HepG2 (cell line): ENCODE measurements around the gene NSUN2. TPM values are rescaled to one million over a fixed set of nuclear protein-coding genes. Genes with fewer than 3 reads are reported as not detected.

ENCODE experiments used
- ATAC-seq: fragments of 200-7000 bp; cut with Tn5 transposase; 3 replicates; pipeline ENCODE4 v1.9.1; 2020; ENCODE audit warnings: mild to moderate bottlenecking, moderate library complexity
- BruUV-seq: library from RNA; stranded (reverse); fragments of 400-500 nt; replicated peaks from 2 replicates; lab custom pipeline; 2021; lab: Mats Ljungman, UMichigan
- CTCF ChIA-PET: fragments of 300-600 bp; formaldehyde crosslinking; extraction: SDS; loops from one replicate; lab custom pipeline; 2021; ENCODE audit warnings: low total read pairs, inconsistent platforms, low intra/inter-chr PET ratio; lab: Yijun Ruan, JAX
- POLR2A ChIA-PET: fragments of 350-600 bp; sonication (Branson Sonifier 250); formaldehyde crosslinking; loops from one replicate; lab custom pipeline; 2020; ENCODE audit warnings: antibody characterized with exemption, inconsistent platforms; lab: Yijun Ruan, JAX
- DNase-seq: peaks from one replicate; pipeline ENCODE4 v3.0.0-alpha.2; 2015; ENCODE audit warnings: low spot score
- FAIRE-seq: peaks from 3 replicates; lab custom pipeline; 2011; peaks lifted over from hg19 to GRCh38; lab: Jason Lieb, UNC
- H2AFZ ChIP-seq: one replicate; pipeline ENCODE4 v1.6.1; 2011; ENCODE audit warnings: low read length, inconsistent platforms
- H3K27ac ChIP-seq: fragments of 300-600 bp; 3 replicates; pipeline ENCODE4 v1.8.0; 2011; ENCODE audit warnings: mixed run types, mild to moderate bottlenecking, mixed read lengths, low read length, inconsistent platforms; ENCODE audit not compliant: insufficient read depth; ENCODE audit errors: extremely low read length
- H3K27me3 ChIP-seq, 2 experiments: fragments of 200-600 bp in 1 of 2; 2 replicates in 1 of 2; 3 replicates in 1 of 2; pipeline versions ENCODE4 v1.6.0 to v1.8.0; 2011; ENCODE audit warnings: low read length in 2 of 2, mild to moderate bottlenecking in 2 of 2, moderate library complexity in 2 of 2, inconsistent platforms in 1 of 2; ENCODE audit not compliant: insufficient read depth in 2 of 2, control insufficient read depth in 1 of 2
- H3K36me3 ChIP-seq, 2 experiments: fragments of 200-600 bp in 1 of 2; replicated peaks in 1 of 2; 2 replicates in 1 of 2; 3 replicates in 1 of 2; pipeline versions ENCODE4 v1.5.1 to v1.8.0; 2011; ENCODE audit warnings: low read length in 2 of 2, inconsistent platforms in 1 of 2; ENCODE audit not compliant: insufficient read depth in 2 of 2, control insufficient read depth in 1 of 2
- H3K4me1 ChIP-seq: 2 replicates; pipeline ENCODE4 v1.5.1; 2012; ENCODE audit warnings: low read length, inconsistent platforms; ENCODE audit not compliant: insufficient read depth
- H3K4me2 ChIP-seq: 2 replicates; pipeline ENCODE4 v1.6.0; 2011; ENCODE audit warnings: low read depth, low read length, inconsistent platforms
- H3K4me3 ChIP-seq, 3 experiments: fragments of 200-600 bp in 1 of 3; sonication (generic), shearing (Covaris generic) in 1 of 3; replicated peaks in 1 of 3; 2 replicates each; pipeline ENCODE4 v1.5.1; 2011 to 2016; ENCODE audit warnings: low read length in 3 of 3, inconsistent platforms in 2 of 3, low read depth in 2 of 3, mild to moderate bottlenecking in 2 of 3, control low read depth in 1 of 3, mixed read lengths in 1 of 3; ENCODE audit not compliant: insufficient read depth in 1 of 3
- H3K79me2 ChIP-seq: one replicate; pipeline ENCODE4 v1.6.1; 2011; ENCODE audit warnings: low read length, inconsistent platforms; ENCODE audit not compliant: insufficient read depth
- H3K9ac ChIP-seq: 2 replicates; pipeline ENCODE4 v1.6.0; 2011; ENCODE audit warnings: mild to moderate bottlenecking, low read depth, low read length, inconsistent platforms; ENCODE audit not compliant: insufficient read depth
- H3K9me3 ChIP-seq: 2 replicates; pipeline ENCODE4 v1.5.1; 2012; ENCODE audit warnings: mild to moderate bottlenecking, low read length
- H4K20me1 ChIP-seq: 2 replicates; pipeline ENCODE4 v1.6.0; 2011; ENCODE audit warnings: inconsistent platforms, mild to moderate bottlenecking, low read length, moderate library complexity; ENCODE audit not compliant: insufficient read depth
- GATAD2A ChIP-seq: IDR thresholded peaks from 2 replicates; pipeline ENCODE4 v1.6.1; 2016
- KDM3A ChIP-seq: IDR thresholded peaks from 2 replicates; pipeline ENCODE4 v1.6.1; 2018; ENCODE audit warnings: low read depth, missing compliant biosample characterization
- KMT2A ChIP-seq: sonication (generic); formaldehyde crosslinking; IDR thresholded peaks from 2 replicates; pipeline ENCODE4 v1.4.0; 2020; ENCODE audit warnings: missing genetic modification reagents
- MLLT10 ChIP-seq: sonication (generic); formaldehyde crosslinking; IDR thresholded peaks from 2 replicates; pipeline ENCODE4 v1.4.0; 2020; ENCODE audit warnings: missing genetic modification reagents
- REL ChIP-seq: sonication (generic); formaldehyde crosslinking; conservative IDR thresholded peaks from 2 replicates; pipeline ENCODE4 v1.8.0; 2022; ENCODE audit warnings: mild to moderate bottlenecking, missing genetic modification reagents, moderate library complexity
- SOX6 ChIP-seq, 2 experiments: fragments of 450-650 bp in 1 of 2; sonication (generic) in 1 of 2; formaldehyde crosslinking in 1 of 2; IDR thresholded peaks; 2 replicates each; pipeline versions ENCODE4 v1.4.0 to v1.6.1; 2017 to 2020; ENCODE audit warnings: antibody characterized with exemption in 1 of 2, mild to moderate bottlenecking in 1 of 2, missing genetic modification reagents in 1 of 2
- STAT5B ChIP-seq: sonication (generic); formaldehyde crosslinking; IDR thresholded peaks from 2 replicates; pipeline ENCODE4 v1.4.0; 2020; ENCODE audit warnings: missing genetic modification reagents
- ZNF232 ChIP-seq: sonication (generic); formaldehyde crosslinking; IDR thresholded peaks from 2 replicates; pipeline ENCODE4 v1.4.0; 2020; ENCODE audit warnings: missing genetic modification reagents, borderline replicate concordance
- ZNF263 ChIP-seq: sonication (generic); formaldehyde crosslinking; IDR thresholded peaks from 2 replicates; pipeline ENCODE4 v1.4.0; 2020; ENCODE audit warnings: missing genetic modification reagents
- ZNF558 ChIP-seq: sonication (generic); formaldehyde crosslinking; IDR thresholded peaks from 2 replicates; pipeline ENCODE4 v1.9.0; 2022; ENCODE audit warnings: mild to moderate bottlenecking, missing genetic modification reagents, borderline replicate concordance
- ZNF562 ChIP-seq: sonication (generic); formaldehyde crosslinking; IDR thresholded peaks from 2 replicates; pipeline ENCODE4 v1.8.0; 2022; ENCODE audit warnings: missing genetic modification reagents, borderline replicate concordance
- ZNF747 ChIP-seq: sonication (generic); formaldehyde crosslinking; IDR thresholded peaks from 2 replicates; pipeline ENCODE4 v1.8.1; 2023; ENCODE audit warnings: missing genetic modification reagents, mild to moderate bottlenecking, borderline replicate concordance
- ZNF878 ChIP-seq: sonication (generic); formaldehyde crosslinking; IDR thresholded peaks from 2 replicates; pipeline ENCODE4 v1.8.1; 2023; ENCODE audit warnings: mild to moderate bottlenecking, missing genetic modification reagents, moderate library complexity
- WGBS: methylation state at CpG from one replicate; pipeline ENCODE4 v1.1.6; 2017; ENCODE audit warnings: low lambda C conversion rate; 5-methylcytosine and 5-hydroxymethylcytosine counted together
- in situ Hi-C: cut with HindIII; loops from 2 replicates; pipeline ENCODE4 v1.10.0; 2017; ENCODE audit warnings: low pct_unique_long_range_greater_than_20kb; ENCODE audit not compliant: extremely low pct_ligation_motif_present
- intact Hi-C: fragments of 100-400 bp; cut with micrococcal nuclease; formaldehyde crosslinking; loops from one replicate; pipeline ENCODE4 v1.10.0; 2022; ENCODE audit not compliant: unreplicated experiment
- polyA plus RNA-seq, 8 experiments: library from polyadenylated mRNA; depleted of rRNA in 3 of 8; stranded (reverse) in 7 of 8; unstranded in 1 of 8; fragments of >200 nt; fragmentation: Illumina TruSeq in 4 of 8; extraction: Trizol in 4 of 8; gene quantifications; 2 replicates each; pipeline versions ENCODE4 v1.2.1 to v1.2.3, GENCODE V29; 2011 to 2016; ENCODE audit warnings: low read depth in 4 of 8, missing spikeins in 1 of 8, mixed read lengths in 1 of 8; ENCODE audit not compliant: insufficient read depth in 1 of 8
- total RNA-seq, 5 experiments: library from RNA; depleted of rRNA; stranded (reverse); fragments of >200 nt; fragmentation: Illumina TruSeq; extraction: Trizol; gene quantifications; 2 replicates each; pipeline ENCODE4 v1.2.3, GENCODE V29; 2016; ENCODE audit warnings: low read depth in 1 of 5
- TF ChIP-seq, protein P1 (sequence below): IDR thresholded peaks from 2 replicates; pipeline ENCODE4 v1.6.1; 2016; ENCODE audit warnings: low read depth
- TF ChIP-seq, protein P2 (sequence below): fragments of 450-650 bp; IDR thresholded peaks from 2 replicates; pipeline ENCODE4 v1.6.1; 2016
- TF ChIP-seq, protein P3 (sequence below): sonication (generic); formaldehyde crosslinking; IDR thresholded peaks from 2 replicates; pipeline ENCODE4 v1.4.0; 2020; ENCODE audit warnings: mild to moderate bottlenecking, missing genetic modification reagents
- TF ChIP-seq, protein P4 (sequence below): sonication (generic); formaldehyde crosslinking; IDR thresholded peaks from 2 replicates; pipeline ENCODE4 v1.4.0; 2020; ENCODE audit warnings: mild to moderate bottlenecking, missing genetic modification reagents

Gene NSUN2
- total and polyA plus RNA-seq, 2 of the 13 experiments (the other 11 are each of a cell fraction or from before 2014, with no cell fraction given), result 51.7 to 69.1 TPM

DNA sequence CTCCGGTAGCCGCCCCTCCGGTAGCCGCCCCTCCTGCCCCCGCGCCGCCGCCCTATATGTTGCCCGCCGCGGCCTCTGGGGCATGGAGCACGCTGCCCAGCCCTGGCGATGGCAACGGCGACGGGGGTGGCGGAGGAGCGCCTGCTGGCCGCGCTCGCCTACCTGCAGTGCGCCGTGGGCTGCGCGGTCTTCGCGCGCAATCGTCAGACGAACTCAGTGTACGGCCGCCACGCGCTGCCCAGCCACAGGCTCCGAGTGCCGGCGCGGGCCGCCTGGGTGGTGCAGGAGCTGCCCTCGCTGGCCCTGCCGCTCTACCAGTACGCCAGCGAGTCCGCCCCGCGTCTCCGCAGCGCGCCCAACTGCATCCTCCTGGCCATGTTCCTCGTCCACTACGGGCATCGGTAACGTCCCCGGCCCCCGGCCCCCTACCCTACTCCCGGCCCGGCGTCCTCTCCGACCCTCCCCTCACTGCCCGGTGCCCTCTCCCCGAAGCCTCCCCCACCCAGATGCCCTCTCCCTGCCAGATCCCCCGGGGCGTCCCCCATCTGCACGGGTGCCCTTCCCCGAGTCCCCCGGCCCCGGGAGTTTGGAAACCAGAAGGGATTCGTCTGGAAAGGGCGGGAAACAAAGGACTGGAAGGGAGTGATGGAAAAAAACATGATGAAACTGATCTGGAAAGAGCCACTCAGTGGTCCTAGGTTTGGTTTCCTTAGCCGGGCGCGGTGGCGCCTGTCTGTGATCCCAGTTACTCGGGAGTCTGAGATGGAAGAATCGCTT is 813 bp upstream of the NSUN2 start:
- DNase-seq (no peak), ATAC-seq (peak; percentile 83), FAIRE-seq (no peak)
- peaks cover 63% of the 10 kb centered on the region for H3K4me1 ChIP-seq
- no peaks in the 10 kb centered on the region for H3K9me3 ChIP-seq
- H3K27ac ChIP-seq, result peak overlapping the region; percentile 97
- in situ Hi-C loops, result loop anchor here (5.0 kb wide), 1 partner anchor 79 kb away; the partner anchor contains the start of gene TENT4A
- H3K4me3 ChIP-seq, result peak overlapping the region; percentile 90 to 98 (median 94)
- peak overlapping the region; percentile 97 for H3K9ac ChIP-seq
- intact Hi-C loops, result loop anchor here (1.0 to 5.0 kb wide), 4 partner anchors 83 to 1239 kb away; no protein-coding TSS in a partner anchor
- no TSS peak for BruUV-seq
- H3K27me3 ChIP-seq, result no peaks in the 10 kb centered on the region; a peak in 1 of 5 replicates
- ChIA-PET CTCF (no interaction called here), POLR2A (interaction anchor here (0.7 to 1.6 kb wide), 7 partner anchors 10 to 1282 kb away, joined by 3 to 13 read pairs (median 3); partner anchors contain the start of genes ICE1 and TENT4A)
- H3K4me2 ChIP-seq, result peak overlapping the region; percentile 77
- H2AFZ ChIP-seq, result no peak overlapping the region
- H3K79me2 ChIP-seq, result peaks cover 44% of the 10 kb centered on the region
- H4K20me1 ChIP-seq, result peaks cover 4% of the 10 kb centered on the region; the same call in 1 of the 2 replicates
- H3K36me3 ChIP-seq, result peaks cover 0 to 17% of the 10 kb centered on the region in 2 experiments; a peak in 4 of 5 replicates
- WGBS, result 1% methylated on average over 24 of the region's 75 CpGs
- TF ChIP-seq, protein P1, sequence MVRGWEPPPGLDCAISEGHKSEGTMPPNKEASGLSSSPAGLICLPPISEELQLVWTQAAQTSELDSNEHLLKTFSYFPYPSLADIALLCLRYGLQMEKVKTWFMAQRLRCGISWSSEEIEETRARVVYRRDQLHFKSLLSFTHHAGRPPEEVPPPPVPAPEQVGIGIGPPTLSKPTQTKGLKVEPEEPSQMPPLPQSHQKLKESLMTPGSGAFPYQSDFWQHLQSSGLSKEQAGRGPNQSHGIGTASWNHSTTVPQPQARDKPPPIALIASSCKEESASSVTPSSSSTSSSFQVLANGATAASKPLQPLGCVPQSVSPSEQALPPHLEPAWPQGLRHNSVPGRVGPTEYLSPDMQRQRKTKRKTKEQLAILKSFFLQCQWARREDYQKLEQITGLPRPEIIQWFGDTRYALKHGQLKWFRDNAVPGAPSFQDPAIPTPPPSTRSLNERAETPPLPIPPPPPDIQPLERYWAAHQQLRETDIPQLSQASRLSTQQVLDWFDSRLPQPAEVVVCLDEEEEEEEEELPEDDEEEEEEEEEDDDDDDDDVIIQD, result no peak
- TF ChIP-seq ZNF263, result 0 out of 2 replicates have a peak, but pooled peaks have one; percentile 16
- TF ChIP-seq ZNF747 (CRISPR knock-in tag), result no peak
- 0 out of 2 replicates have a peak, but pooled peaks have one; percentile 26 for TF ChIP-seq ZNF232 (CRISPR knock-in tag)
- TF ChIP-seq KDM3A, result 0 out of 2 replicates have a peak, but pooled peaks have one; percentile 20
- no peak for TF ChIP-seq ZNF878 (CRISPR knock-in tag)
- TF ChIP-seq, protein P2, sequence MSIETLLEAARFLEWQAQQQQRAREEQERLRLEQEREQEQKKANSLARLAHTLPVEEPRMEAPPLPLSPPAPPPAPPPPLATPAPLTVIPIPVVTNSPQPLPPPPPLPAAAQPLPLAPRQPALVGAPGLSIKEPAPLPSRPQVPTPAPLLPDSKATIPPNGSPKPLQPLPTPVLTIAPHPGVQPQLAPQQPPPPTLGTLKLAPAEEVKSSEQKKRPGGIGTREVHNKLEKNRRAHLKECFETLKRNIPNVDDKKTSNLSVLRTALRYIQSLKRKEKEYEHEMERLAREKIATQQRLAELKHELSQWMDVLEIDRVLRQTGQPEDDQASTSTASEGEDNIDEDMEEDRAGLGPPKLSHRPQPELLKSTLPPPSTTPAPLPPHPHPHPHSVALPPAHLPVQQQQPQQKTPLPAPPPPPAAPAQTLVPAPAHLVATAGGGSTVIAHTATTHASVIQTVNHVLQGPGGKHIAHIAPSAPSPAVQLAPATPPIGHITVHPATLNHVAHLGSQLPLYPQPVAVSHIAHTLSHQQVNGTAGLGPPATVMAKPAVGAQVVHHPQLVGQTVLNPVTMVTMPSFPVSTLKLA, result no peak
- no peak for TF ChIP-seq SOX6 (IDR thresholded peaks at IDR 0.05)
- peak; percentile 13; the same call in 1 of the 2 replicates for TF ChIP-seq SOX6 (CRISPR knock-in tag; IDR thresholded peaks at IDR 0.05)
- TF ChIP-seq REL, result 0 out of 2 replicates have a peak, but pooled peaks have one; percentile 27
- 0 out of 2 replicates have a peak, but pooled peaks have one; percentile 61 for TF ChIP-seq KMT2A
- TF ChIP-seq MLLT10 (CRISPR knock-in tag), result no peak
- TF ChIP-seq STAT5B (CRISPR knock-in tag), result no peak
- TF ChIP-seq ZNF562 (CRISPR knock-in tag), result no peak
- TF ChIP-seq, protein P3, sequence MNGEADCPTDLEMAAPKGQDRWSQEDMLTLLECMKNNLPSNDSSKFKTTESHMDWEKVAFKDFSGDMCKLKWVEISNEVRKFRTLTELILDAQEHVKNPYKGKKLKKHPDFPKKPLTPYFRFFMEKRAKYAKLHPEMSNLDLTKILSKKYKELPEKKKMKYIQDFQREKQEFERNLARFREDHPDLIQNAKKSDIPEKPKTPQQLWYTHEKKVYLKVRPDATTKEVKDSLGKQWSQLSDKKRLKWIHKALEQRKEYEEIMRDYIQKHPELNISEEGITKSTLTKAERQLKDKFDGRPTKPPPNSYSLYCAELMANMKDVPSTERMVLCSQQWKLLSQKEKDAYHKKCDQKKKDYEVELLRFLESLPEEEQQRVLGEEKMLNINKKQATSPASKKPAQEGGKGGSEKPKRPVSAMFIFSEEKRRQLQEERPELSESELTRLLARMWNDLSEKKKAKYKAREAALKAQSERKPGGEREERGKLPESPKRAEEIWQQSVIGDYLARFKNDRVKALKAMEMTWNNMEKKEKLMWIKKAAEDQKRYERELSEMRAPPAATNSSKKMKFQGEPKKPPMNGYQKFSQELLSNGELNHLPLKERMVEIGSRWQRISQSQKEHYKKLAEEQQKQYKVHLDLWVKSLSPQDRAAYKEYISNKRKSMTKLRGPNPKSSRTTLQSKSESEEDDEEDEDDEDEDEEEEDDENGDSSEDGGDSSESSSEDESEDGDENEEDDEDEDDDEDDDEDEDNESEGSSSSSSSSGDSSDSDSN (CRISPR knock-in tag), result peak; percentile 61; the same call in 1 of the 2 replicates
- no peak for TF ChIP-seq GATAD2A (CRISPR knock-in tag)
- peak; percentile 42; the same call in 1 of the 2 replicates for TF ChIP-seq ZNF558 (CRISPR knock-in tag)
- TF ChIP-seq, protein P4, sequence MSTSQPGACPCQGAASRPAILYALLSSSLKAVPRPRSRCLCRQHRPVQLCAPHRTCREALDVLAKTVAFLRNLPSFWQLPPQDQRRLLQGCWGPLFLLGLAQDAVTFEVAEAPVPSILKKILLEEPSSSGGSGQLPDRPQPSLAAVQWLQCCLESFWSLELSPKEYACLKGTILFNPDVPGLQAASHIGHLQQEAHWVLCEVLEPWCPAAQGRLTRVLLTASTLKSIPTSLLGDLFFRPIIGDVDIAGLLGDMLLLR (CRISPR knock-in tag), result 0 out of 2 replicates have a peak, but pooled peaks have one; percentile 48
